Measurements from ENCODE around the gene CYP4V2.

CYP4V2 gene

DNA sequence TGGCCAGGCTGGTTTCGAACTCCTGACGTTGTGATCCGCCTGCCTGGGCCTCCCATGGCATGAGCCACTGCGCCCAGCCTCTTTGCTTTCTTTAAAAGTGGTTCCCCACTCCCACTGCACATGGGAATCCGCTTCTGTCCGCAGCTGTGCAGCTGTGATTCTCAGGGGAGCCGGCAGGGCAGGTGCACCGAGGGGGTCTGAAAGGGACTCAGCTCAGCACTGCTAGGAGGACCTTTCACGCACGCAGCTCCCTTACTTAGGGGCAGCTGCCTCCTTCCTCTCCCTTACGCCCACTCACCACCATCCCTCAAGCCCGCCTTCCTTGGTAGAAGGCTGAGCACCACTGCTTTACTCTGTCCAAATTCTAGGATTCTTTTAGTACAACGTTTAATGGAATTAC lies 40.4 kb upstream of the CYP4V2 start:
- H3K4me3 ChIP-seq (ENCODE audit: control insufficient read depth, low read depth, low read length): no peak overlapping the region
- TF ChIP-seq, protein P1, sequence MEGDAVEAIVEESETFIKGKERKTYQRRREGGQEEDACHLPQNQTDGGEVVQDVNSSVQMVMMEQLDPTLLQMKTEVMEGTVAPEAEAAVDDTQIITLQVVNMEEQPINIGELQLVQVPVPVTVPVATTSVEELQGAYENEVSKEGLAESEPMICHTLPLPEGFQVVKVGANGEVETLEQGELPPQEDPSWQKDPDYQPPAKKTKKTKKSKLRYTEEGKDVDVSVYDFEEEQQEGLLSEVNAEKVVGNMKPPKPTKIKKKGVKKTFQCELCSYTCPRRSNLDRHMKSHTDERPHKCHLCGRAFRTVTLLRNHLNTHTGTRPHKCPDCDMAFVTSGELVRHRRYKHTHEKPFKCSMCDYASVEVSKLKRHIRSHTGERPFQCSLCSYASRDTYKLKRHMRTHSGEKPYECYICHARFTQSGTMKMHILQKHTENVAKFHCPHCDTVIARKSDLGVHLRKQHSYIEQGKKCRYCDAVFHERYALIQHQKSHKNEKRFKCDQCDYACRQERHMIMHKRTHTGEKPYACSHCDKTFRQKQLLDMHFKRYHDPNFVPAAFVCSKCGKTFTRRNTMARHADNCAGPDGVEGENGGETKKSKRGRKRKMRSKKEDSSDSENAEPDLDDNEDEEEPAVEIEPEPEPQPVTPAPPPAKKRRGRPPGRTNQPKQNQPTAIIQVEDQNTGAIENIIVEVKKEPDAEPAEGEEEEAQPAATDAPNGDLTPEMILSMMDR (IDR thresholded peaks at IDR 0.05; ENCODE audit: control insufficient read depth, insufficient read depth, low read depth, low read length, missing control alignments): no peak
- no peak for DNase-seq (ENCODE audit: low read depth)

- TF ChIP-seq, protein P1 (IDR thresholded peaks at IDR 0.05; ENCODE audit: control insufficient read depth, insufficient read depth, low read depth, low read length, missing control alignments): no peak
- H3K4me3 ChIP-seq (ENCODE audit: control insufficient read depth, low read depth, low read length): no peak overlapping the region
- no peak for DNase-seq (ENCODE audit: low read depth)
Measured at GRCh38 chr4:186151499-186151898, 39.9 kb upstream of the CYP4V2 start.

DNA sequence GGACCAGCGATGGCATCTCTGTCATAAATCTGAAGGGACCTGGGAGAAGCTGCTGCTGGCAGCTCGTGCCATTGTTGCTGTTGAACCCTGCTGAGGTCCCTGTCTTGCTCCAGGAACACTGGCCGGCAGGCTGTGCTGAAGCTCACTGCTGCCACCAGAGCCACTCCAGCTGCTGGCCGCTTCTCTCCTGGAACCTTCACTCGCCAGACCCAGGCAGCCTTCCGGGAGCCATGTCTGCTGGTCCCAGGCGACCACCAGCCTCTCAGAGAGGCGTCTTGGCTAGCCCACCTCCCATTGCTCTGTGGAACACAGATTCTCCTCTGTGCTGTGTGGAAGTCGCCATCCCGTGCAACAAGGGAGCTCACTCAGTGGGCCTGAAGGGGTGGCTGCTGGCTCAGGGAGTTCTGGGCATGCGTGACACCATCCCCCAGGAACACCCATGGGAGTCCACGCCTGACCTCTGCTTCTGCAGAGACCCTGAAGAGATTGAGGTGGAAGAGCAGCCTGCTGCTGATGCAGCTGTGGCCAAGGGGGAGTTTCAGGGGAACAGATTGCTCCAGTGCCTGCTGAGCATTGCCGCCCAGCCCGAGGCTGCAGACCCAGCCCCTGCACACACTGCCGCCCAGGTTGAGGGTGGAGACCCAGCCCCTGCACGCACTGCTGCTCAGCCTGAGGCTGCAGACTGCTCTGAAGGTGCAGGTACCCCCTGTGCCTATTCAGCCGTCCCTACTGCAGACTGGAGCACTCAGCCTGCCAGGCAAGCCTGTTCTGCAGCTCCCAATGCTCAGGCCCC lies 33.1 kb upstream of the CYP4V2 start:
- TF ChIP-seq, protein P1 (IDR thresholded peaks at IDR 0.05; ENCODE audit: control insufficient read depth, insufficient read depth, low read depth, low read length, missing control alignments): no peak
- DNase-seq (ENCODE audit: low read depth): no peak
- no peak overlapping the region for H3K4me3 ChIP-seq (ENCODE audit: control insufficient read depth, low read depth, low read length)

DNA sequence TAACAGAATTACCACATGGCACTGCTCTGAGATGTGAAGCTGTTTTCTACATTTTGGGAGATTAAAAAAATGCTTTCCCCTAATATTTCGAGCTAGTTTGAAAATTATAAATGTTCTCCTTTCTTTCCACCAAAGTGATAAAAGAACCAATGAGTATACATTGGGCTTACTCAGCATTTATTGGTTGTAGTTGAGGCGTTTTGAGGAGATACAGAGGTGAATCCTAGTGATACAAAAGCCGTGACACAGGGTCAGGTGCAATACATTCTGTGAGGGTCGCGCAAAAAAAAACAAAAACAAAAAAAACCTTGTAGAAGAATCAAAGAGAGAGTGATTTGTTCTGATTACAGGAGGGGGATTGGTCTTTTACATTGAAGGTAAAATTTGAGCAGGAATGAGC lies 32.4 kb upstream of the CYP4V2 start:
- no peak for DNase-seq (ENCODE audit: low read depth)
- H3K4me3 ChIP-seq (ENCODE audit: control insufficient read depth, low read depth, low read length): no peak overlapping the region
- TF ChIP-seq, protein P1 (IDR thresholded peaks at IDR 0.05; ENCODE audit: control insufficient read depth, insufficient read depth, low read depth, low read length, missing control alignments): no peak

DNA sequence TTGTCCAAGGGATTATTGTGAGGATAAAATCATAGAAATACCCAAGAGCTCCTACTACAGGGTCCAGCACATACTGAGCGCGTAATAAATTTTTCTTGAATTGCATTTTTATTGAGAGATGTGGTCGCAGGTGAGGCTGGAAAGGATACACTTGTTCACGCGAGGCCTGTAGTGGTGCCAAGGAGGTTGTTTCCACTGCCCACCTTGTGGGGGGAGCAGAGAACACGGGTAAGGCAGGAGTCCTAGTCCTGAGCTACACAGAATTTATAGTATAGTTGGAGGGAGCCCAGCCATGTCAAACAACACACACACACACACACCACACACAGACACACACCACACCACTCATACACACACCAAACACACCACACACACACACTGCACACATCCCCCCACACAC lies 31.8 kb upstream of the CYP4V2 start:
- no peak for DNase-seq (ENCODE audit: low read depth)
- TF ChIP-seq, protein P1 (IDR thresholded peaks at IDR 0.05; ENCODE audit: control insufficient read depth, insufficient read depth, low read depth, low read length, missing control alignments): no peak
- no peak overlapping the region for H3K4me3 ChIP-seq (ENCODE audit: control insufficient read depth, low read depth, low read length)

GRCh38 chr4:186161138-186161537 lies 30.2 kb upstream of the CYP4V2 start:
- H3K4me3 ChIP-seq (ENCODE audit: control insufficient read depth, low read depth, low read length): no peak overlapping the region
- DNase-seq (ENCODE audit: low read depth): no peak
- TF ChIP-seq, protein P1 (IDR thresholded peaks at IDR 0.05; ENCODE audit: control insufficient read depth, insufficient read depth, low read depth, low read length, missing control alignments): no peak

All from AG09309 (cell line).